GM23338 (cell line): ENCODE measurements around the gene LCLAT1. TPM values are rescaled to one million over a fixed set of nuclear protein-coding genes. Genes with fewer than 3 reads are reported as not detected.

ENCODE experiments used
- ATAC-seq: fragments of 200-7000 bp; cut with Tn5 transposase; 3 replicates; pipeline ENCODE4 v1.9.1; 2020
- DNase-seq: peaks from one replicate; pipeline ENCODE4 v3.0.0-alpha.2; 2015; ENCODE audit warnings: low spot score
- H2AFZ ChIP-seq: fragments of 200-600 bp; sonication (generic); 2 replicates; pipeline ENCODE4 v1.8.0; 2016; ENCODE audit warnings: antibody characterized with exemption, mild to moderate bottlenecking, moderate library complexity
- H3F3A ChIP-seq: fragments of 200-600 bp; sonication (generic); replicated peaks from 2 replicates; pipeline ENCODE4 v1.8.0; 2017; ENCODE audit warnings: antibody characterized with exemption, mixed run types, low read depth
- H3K27ac ChIP-seq: fragments of 200-600 bp; sonication (generic); 2 replicates; pipeline ENCODE4 v1.6.1; 2016; ENCODE audit warnings: low read depth
- H3K27me3 ChIP-seq: fragments of 200-600 bp; sonication (generic); 2 replicates; pipeline ENCODE4 v1.8.0; 2016; ENCODE audit warnings: mild to moderate bottlenecking, mixed run types, moderate library complexity; ENCODE audit not compliant: insufficient read depth
- H3K36me3 ChIP-seq: fragments of 200-600 bp; sonication (generic); 2 replicates; pipeline ENCODE4 v1.8.0; 2016; ENCODE audit warnings: mild to moderate bottlenecking; ENCODE audit not compliant: insufficient read depth
- H3K4me1 ChIP-seq: fragments of 200-600 bp; sonication (generic); 2 replicates; pipeline ENCODE4 v1.8.0; 2016; ENCODE audit warnings: mild to moderate bottlenecking, moderate library complexity; ENCODE audit not compliant: insufficient read depth
- H3K4me2 ChIP-seq: fragments of 200-600 bp; sonication (generic); 2 replicates; pipeline ENCODE4 v1.7.1; 2017; ENCODE audit warnings: mixed run types
- H3K4me3 ChIP-seq: fragments of 200-600 bp; sonication (generic); 2 replicates; pipeline ENCODE4 v1.6.1; 2016; ENCODE audit warnings: mixed run types
- H3K79me2 ChIP-seq: fragments of 200-600 bp; sonication (generic); replicated peaks from 2 replicates; pipeline ENCODE4 v1.8.0; 2017; ENCODE audit warnings: mild to moderate bottlenecking; ENCODE audit not compliant: insufficient read depth
- H3K9me2 ChIP-seq: fragments of 200-600 bp; sonication (generic); 2 replicates; pipeline ENCODE4 v1.8.0; 2017; ENCODE audit not compliant: insufficient read depth
- H4K20me1 ChIP-seq: fragments of 200-600 bp; sonication (generic); replicated peaks from 2 replicates; pipeline ENCODE4 v1.8.0; 2017; ENCODE audit warnings: mild to moderate bottlenecking; ENCODE audit not compliant: insufficient read depth
- H3K27ac Mint-ChIP-seq: 2 replicates; pipeline ENCODE4 v1.8.0; 2020; ENCODE audit warnings: inconsistent platforms, mild to moderate bottlenecking, moderate library complexity, mixed read lengths
- H3K27me3 Mint-ChIP-seq: 3 replicates; pipeline ENCODE4 v1.8.0; 2022; ENCODE audit warnings: low read depth, mild to moderate bottlenecking, moderate library complexity, mixed read lengths, inconsistent platforms; ENCODE audit not compliant: insufficient read depth, poor library complexity
- H3K36me3 Mint-ChIP-seq: 3 replicates; pipeline ENCODE4 v1.8.0; 2021; ENCODE audit warnings: low read depth, mild to moderate bottlenecking, inconsistent platforms, moderate library complexity, mixed read lengths
- H3K4me1 Mint-ChIP-seq: 3 replicates; pipeline ENCODE4 v1.8.0; 2020; ENCODE audit warnings: mild to moderate bottlenecking, inconsistent platforms, mixed read lengths
- H3K4me3 Mint-ChIP-seq: 3 replicates; pipeline ENCODE4 v1.8.0; 2021; ENCODE audit warnings: moderate library complexity, mild to moderate bottlenecking, inconsistent platforms, mixed read lengths
- H3K9me3 Mint-ChIP-seq: 3 replicates; pipeline ENCODE4 v1.8.0; 2020; ENCODE audit warnings: moderate library complexity, mild to moderate bottlenecking, inconsistent platforms, mixed read lengths
- CREB1 ChIP-seq: fragments of 250-450 bp; sonication (Bioruptor Pico); IDR thresholded peaks from 2 replicates; pipeline ENCODE4 v1.5.0; 2020; ENCODE audit warnings: low read depth, mild to moderate bottlenecking, moderate library complexity
- EZH2 ChIP-seq: fragments of 200-600 bp; sonication (generic); IDR thresholded peaks from one replicate; pipeline ENCODE4 v1.8.0; 2017; ENCODE audit warnings: antibody characterized with exemption, mild to moderate bottlenecking, low read depth; ENCODE audit not compliant: unreplicated experiment
- EZH2phosphoT487 ChIP-seq: fragments of 200-600 bp; sonication (generic); IDR thresholded peaks from one replicate; pipeline ENCODE4 v1.8.1; 2018; ENCODE audit warnings: antibody characterized with exemption; ENCODE audit not compliant: unreplicated experiment
- JUNB ChIP-seq: IDR thresholded peaks from one replicate; pipeline ENCODE4 v1.6.1; 2016; ENCODE audit warnings: antibody characterized with exemption; ENCODE audit not compliant: unreplicated experiment
- NANOG ChIP-seq: IDR thresholded peaks from 2 replicates; pipeline ENCODE4 v1.6.1; 2016; ENCODE audit warnings: antibody characterized with exemption, borderline replicate concordance
- POLR2AphosphoS5 ChIP-seq: IDR thresholded peaks from 2 replicates; pipeline ENCODE4 v1.6.1; 2016; ENCODE audit warnings: antibody characterized with exemption, low read depth
- STAT1 ChIP-seq: IDR thresholded peaks from one replicate; pipeline ENCODE4 v1.6.1; 2016; ENCODE audit warnings: antibody characterized with exemption; ENCODE audit not compliant: unreplicated experiment
- ZNF331 ChIP-seq: fragments of 250-450 bp; sonication (Bioruptor Pico); IDR thresholded peaks from 2 replicates; pipeline ENCODE4 v1.5.0; 2020; ENCODE audit warnings: low read depth, mild to moderate bottlenecking, moderate library complexity
- polyA plus RNA-seq: library from polyadenylated mRNA; unstranded; fragments of >200 nt; fragmentation: Nextera tagmentation; extraction: Ambion mirVana; gene quantifications from 2 replicates; pipeline ENCODE4 v1.2.1, GENCODE V29; 2016
- total RNA-seq: library from RNA; depleted of rRNA; stranded (reverse); fragments of >200 nt; shearing (Covaris generic); gene quantifications from 2 replicates; pipeline ENCODE4 v1.2.3, GENCODE V29; 2014
- TF ChIP-seq, protein P1 (sequence below): IDR thresholded peaks from 2 replicates; pipeline ENCODE4 v1.6.1; 2016; ENCODE audit warnings: antibody characterized with exemption
- TF ChIP-seq, protein P2 (sequence below): IDR thresholded peaks from one replicate; pipeline ENCODE4 v1.6.1; 2018; ENCODE audit warnings: antibody characterized with exemption; ENCODE audit not compliant: unreplicated experiment
- TF ChIP-seq, protein P3 (sequence below), 2 experiments: fragments of 200-600 bp in 1 of 2; sonication (generic) in 1 of 2; conservative IDR thresholded peaks; 2 replicates each; pipeline versions ENCODE4 v1.5.1 to v1.6.1; 2016 to 2017; ENCODE audit warnings: antibody characterized with exemption in 2 of 2, low read depth in 2 of 2, mild to moderate bottlenecking in 2 of 2, moderate library complexity in 1 of 2

LCLAT1 gene
- total and polyA plus RNA-seq, 2 experiments from 2014 or later, result 11.5 to 30.1 TPM

DNA sequence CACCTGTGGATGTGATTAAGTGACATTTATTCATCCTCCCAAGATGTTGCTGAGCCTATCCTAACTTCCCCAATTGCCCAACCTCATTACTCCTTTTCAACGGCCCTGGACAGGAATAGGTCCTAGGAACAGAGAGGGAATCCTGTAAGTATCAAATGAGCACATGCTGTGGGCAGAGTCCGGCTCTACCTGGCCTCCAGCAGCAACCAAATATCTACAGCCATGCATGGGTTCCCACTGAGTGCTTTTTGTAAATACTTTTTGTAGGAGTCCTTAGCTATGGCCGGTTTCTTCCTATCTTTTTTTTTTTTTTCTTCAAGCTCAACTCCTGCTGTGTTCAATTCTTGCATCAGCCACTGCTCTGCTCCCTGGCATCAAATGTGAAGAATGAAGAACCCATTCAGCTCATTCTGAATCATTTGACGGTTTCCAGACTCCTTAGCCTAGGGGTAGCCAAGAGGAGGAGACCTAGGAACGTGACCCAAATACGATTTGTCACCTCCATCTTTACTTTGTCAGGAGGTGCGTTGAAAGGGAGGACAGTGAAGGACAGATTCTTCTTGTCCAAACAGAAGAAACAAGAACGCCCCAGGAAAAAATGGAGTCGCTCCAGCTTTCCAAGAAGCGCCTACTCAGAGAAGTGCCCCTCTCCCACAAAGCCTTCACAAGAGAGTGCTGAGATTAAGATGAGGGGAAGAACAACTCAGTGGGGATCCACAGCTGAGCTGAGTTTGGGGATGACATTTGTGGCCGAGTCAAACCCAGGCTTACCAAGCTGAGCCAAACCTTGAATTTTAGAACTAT, 46.7 kb upstream of the LCLAT1 start (continued):
- no peak for TF ChIP-seq NANOG
- TF ChIP-seq, protein P1, sequence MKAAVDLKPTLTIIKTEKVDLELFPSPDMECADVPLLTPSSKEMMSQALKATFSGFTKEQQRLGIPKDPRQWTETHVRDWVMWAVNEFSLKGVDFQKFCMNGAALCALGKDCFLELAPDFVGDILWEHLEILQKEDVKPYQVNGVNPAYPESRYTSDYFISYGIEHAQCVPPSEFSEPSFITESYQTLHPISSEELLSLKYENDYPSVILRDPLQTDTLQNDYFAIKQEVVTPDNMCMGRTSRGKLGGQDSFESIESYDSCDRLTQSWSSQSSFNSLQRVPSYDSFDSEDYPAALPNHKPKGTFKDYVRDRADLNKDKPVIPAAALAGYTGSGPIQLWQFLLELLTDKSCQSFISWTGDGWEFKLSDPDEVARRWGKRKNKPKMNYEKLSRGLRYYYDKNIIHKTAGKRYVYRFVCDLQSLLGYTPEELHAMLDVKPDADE, result no peak
- TF ChIP-seq EZH2, result no peak
- no peak for TF ChIP-seq CREB1 (CRISPR knock-in tag)
- no peak for TF ChIP-seq POLR2AphosphoS5
- TF ChIP-seq EZH2phosphoT487, result no peak
- no peak for TF ChIP-seq ZNF331 (CRISPR knock-in tag)
- TF ChIP-seq STAT1, result no peak
- TF ChIP-seq JUNB, result no peak

DNA sequence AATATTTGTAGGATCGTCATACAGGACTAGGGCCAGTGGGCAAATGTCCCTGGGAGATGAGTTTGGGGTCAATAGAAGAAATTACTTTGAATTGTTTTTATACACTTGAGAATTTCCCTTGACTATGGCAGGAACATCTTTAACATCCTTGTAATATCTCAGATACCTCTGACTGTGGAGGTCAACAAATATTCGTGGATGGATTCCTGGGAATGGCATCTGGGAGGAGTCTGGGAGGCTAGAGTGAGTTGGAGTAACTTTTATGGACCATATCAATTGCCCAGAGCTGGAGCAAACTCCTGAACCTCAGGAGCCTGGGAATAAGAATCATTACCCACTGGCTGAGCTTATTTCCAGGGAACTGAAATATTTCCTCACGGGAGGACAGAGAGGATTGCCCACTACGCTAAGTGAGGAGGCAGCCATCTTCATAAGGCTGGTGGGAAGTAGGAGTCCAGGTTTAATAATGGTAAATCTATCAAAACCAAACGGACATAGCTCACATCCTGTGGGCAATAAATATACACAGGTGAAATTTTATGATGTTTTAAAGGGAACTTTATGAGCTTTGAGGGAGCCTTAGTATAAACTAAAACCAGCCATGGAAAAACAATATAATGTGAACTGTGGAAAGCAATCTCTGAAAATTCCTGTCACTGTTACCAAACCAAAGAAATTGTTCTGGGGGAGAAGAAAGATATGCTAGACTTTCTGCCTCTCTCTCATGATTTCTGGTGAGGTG, 44.4 kb upstream of the LCLAT1 start:
- H3K27ac Mint-ChIP-seq, result no peak overlapping the region
- ATAC-seq, result no peak
- TF ChIP-seq STAT1 (no peak), EZH2 (no peak), JUNB (no peak), EZH2phosphoT487 (no peak), ZNF331 (CRISPR knock-in tag) (no peak)
- TF ChIP-seq, protein P2, sequence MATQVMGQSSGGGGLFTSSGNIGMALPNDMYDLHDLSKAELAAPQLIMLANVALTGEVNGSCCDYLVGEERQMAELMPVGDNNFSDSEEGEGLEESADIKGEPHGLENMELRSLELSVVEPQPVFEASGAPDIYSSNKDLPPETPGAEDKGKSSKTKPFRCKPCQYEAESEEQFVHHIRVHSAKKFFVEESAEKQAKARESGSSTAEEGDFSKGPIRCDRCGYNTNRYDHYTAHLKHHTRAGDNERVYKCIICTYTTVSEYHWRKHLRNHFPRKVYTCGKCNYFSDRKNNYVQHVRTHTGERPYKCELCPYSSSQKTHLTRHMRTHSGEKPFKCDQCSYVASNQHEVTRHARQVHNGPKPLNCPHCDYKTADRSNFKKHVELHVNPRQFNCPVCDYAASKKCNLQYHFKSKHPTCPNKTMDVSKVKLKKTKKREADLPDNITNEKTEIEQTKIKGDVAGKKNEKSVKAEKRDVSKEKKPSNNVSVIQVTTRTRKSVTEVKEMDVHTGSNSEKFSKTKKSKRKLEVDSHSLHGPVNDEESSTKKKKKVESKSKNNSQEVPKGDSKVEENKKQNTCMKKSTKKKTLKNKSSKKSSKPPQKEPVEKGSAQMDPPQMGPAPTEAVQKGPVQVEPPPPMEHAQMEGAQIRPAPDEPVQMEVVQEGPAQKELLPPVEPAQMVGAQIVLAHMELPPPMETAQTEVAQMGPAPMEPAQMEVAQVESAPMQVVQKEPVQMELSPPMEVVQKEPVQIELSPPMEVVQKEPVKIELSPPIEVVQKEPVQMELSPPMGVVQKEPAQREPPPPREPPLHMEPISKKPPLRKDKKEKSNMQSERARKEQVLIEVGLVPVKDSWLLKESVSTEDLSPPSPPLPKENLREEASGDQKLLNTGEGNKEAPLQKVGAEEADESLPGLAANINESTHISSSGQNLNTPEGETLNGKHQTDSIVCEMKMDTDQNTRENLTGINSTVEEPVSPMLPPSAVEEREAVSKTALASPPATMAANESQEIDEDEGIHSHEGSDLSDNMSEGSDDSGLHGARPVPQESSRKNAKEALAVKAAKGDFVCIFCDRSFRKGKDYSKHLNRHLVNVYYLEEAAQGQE, result no peak
- TF ChIP-seq, protein P3, sequence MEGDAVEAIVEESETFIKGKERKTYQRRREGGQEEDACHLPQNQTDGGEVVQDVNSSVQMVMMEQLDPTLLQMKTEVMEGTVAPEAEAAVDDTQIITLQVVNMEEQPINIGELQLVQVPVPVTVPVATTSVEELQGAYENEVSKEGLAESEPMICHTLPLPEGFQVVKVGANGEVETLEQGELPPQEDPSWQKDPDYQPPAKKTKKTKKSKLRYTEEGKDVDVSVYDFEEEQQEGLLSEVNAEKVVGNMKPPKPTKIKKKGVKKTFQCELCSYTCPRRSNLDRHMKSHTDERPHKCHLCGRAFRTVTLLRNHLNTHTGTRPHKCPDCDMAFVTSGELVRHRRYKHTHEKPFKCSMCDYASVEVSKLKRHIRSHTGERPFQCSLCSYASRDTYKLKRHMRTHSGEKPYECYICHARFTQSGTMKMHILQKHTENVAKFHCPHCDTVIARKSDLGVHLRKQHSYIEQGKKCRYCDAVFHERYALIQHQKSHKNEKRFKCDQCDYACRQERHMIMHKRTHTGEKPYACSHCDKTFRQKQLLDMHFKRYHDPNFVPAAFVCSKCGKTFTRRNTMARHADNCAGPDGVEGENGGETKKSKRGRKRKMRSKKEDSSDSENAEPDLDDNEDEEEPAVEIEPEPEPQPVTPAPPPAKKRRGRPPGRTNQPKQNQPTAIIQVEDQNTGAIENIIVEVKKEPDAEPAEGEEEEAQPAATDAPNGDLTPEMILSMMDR (conservative IDR thresholded peaks at IDR 0.05; ENCODE audit: low read depth in 2 of 2), result no peak
- TF ChIP-seq, protein P1, result no peak

More for the DNA sequence above, 44.4 kb upstream of the LCLAT1 start:
- H3K4me1 ChIP-seq, result peaks cover 20% of the 10 kb centered on the region
- H3F3A ChIP-seq, result no peaks in the 10 kb centered on the region
- H3K4me2 ChIP-seq, result no peak overlapping the region
- Mint-ChIP-seq H3K4me3 (no peak overlapping the region), H3K36me3 (peaks cover 5% of the 10 kb centered on the region; the same call in 1 of the 3 replicates), H3K4me1 (peaks cover 35% of the 10 kb centered on the region), H3K27me3 (peaks cover 16% of the 10 kb centered on the region), H3K9me3 (peaks cover 9% of the 10 kb centered on the region)
- H2AFZ ChIP-seq, result no peak overlapping the region
- H4K20me1 ChIP-seq, result no peaks in the 10 kb centered on the region
- H3K9me2 ChIP-seq, result peaks cover 18% of the 10 kb centered on the region
- DNase-seq, result no peak
- H3K4me3 ChIP-seq, result no peak overlapping the region
- H3K79me2 ChIP-seq, result no peaks in the 10 kb centered on the region
- H3K36me3 ChIP-seq, result no peaks in the 10 kb centered on the region
- no peaks in the 10 kb centered on the region for H3K27me3 ChIP-seq
- H3K27ac ChIP-seq, result no peak overlapping the region
